ENCODE measurements around the gene SCYGR1. TPM values are rescaled to one million over a fixed set of nuclear protein-coding genes. Genes with fewer than 3 reads are reported as not detected.

The SCYGR1 gene, protein sequence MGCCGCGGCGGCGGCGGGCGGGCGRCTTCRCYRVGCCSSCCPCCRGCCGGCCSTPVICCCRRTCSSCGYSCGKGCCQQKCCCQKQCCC
- total RNA-seq (2022; extraction: Qiagen RNA extraction; ENCODE audit: low read depth), result not detected in 5 replicates

DNA sequence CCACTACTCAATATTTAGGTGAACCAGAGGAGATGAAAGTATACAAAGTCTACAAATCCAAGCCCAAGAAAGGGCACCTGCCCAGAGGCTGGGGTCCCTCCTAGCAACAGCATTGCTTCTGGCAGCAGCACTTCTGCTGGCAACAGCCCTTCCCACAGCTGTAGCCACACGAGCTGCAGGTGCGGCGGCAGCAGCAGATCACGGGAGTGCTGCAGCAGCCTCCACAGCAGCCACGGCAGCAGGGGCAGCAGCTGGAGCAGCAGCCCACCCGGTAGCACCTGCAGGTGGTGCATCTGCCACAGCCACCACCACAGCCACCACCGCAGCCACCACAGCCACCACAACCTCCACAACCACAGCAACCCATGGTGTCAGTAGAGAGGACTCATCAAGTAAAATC lies at the start of gene SCYGR1:
TSS of gene SCYGR1 (minus strand) at position 367 of the 400 bp plus-strand sequence. CDS start at position 367, 0 bp downstream.

DNA sequence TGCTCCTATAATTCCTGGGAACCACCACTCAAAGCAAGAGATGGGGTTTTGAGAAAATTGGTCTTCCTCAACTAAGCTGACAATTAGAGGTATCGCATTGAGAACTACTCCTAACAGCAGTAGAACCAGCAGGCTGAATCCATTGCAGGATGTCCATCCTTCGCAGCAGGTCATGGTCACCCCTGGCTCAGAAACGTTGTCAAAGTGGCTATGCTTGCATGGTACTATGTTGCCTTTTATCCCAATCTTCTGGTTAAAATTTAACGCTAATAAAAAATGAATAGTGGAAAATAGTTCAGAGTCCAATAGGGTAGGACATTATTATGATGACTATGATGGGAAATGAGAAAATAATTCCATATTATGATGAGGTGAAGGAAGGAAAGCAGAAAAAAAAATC lies 8.7 kb downstream of the SCYGR1 start, which contains the start of gene TM4SF20:
TSS of gene TM4SF20 (minus strand) at position 212 of the 400 bp plus-strand sequence. CDS start at position 174, 38 bp downstream.

Other genes with a start within 250 kb of the SCYGR1 start
- 0.68 to 1.7 TPM (median 1.4 TPM) in 5 replicates for gene COL4A4, start 223.7 kb downstream of the SCYGR1 start, total RNA-seq (2022; extraction: Qiagen RNA extraction; ENCODE audit: low read depth)
- gene COL4A3, start 223.3 kb downstream of the SCYGR1 start, total RNA-seq (2022; extraction: Qiagen RNA extraction; ENCODE audit: low read depth), result 0.31 to 1.7 TPM (median 0.65 TPM) in 5 replicates
- gene MFF, start 62.7 kb downstream of the SCYGR1 start, total RNA-seq (2022; extraction: Qiagen RNA extraction; ENCODE audit: low read depth), result 108 to 122 TPM (median 112 TPM) in 5 replicates
- gene TM4SF20, start 8.6 kb downstream of the SCYGR1 start, total RNA-seq (2022; extraction: Qiagen RNA extraction; ENCODE audit: low read depth), result 7.8 to 11.0 TPM (median 9.5 TPM) in 5 replicates
- 95.9 to 136 TPM (median 122 TPM) in 5 replicates for gene AGFG1, start 84.2 kb upstream of the SCYGR1 start, total RNA-seq (2022; extraction: Qiagen RNA extraction; ENCODE audit: low read depth)
- not detected in 5 replicates for gene SCYGR2, start 210.9 kb upstream of the SCYGR1 start, total RNA-seq (2022; extraction: Qiagen RNA extraction; ENCODE audit: low read depth)
- gene SCYGR3, start 226.9 kb upstream of the SCYGR1 start, total RNA-seq (2022; extraction: Qiagen RNA extraction; ENCODE audit: low read depth), result not detected in 5 replicates
- 0.09 TPM in 1 of 5 replicates, not detected in the others for gene SCYGR4, start 229.5 kb upstream of the SCYGR1 start, total RNA-seq (2022; extraction: Qiagen RNA extraction; ENCODE audit: low read depth)